ENCODE data around the gene CISH. TPM values are rescaled to one million over a fixed set of nuclear protein-coding genes. Genes with fewer than 3 reads are reported as not detected.

The CISH gene
- total RNA-seq, 2 experiments from 2014 or later = 192 to 193 TPM

DNA sequence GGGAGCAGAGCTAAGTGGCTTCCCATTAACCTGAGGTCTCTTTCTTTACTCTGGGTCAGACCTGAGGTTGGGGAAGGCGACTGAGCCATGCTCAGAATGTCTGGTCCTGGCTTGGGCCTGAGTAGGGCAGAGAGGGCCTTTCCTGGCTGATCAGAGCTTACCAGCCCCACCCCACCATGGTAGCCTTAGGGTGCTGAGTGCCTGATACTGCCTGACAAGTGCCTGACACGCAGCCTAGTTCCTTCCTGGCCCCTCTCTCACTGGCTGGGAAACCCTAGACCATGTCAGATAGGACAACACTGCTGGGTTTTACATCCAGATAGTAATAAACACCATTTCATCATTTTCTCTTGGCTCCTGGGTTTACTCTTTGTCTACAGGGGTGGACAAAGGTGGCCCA, 37.4 kb upstream of the CISH start:
- Mint-ChIP-seq H3K27me3 (no peaks in the 10 kb centered on the region), H3K27ac (no peak overlapping the region)
- DNase-seq = no peak

DNA sequence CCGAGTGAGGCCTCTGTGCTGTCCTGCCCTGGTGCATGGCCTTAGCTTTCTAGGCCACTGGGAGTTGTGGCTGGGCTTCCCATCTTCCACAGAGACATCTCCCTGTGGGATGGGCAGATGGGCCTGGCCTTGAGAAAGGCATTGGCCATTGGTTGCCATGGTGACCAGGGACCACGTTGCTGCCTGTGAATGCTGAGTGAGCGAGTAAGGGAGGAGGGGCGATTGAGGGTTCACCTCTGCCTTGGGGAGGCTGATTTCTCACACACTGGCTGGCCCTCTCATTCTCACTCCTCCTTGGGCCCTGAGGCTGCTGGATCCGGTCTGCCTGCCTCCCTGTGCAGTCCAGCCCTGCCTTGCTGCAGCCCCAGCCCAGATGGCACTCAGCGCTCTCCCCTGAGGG, 36.7 kb upstream of the CISH start:
- Mint-ChIP-seq H3K4me1 (peaks cover 4% of the 10 kb centered on the region), H3K4me3 (no peak overlapping the region), H3K27ac (no peak overlapping the region), H3K27me3 (no peaks in the 10 kb centered on the region), H3K9me3 (no peaks in the 10 kb centered on the region), H3K36me3 (peaks cover 12% of the 10 kb centered on the region)
- DNase-seq = no peak

More for the DNA sequence above, 37.4 kb upstream of the CISH start:
- Mint-ChIP-seq H3K9me3 (no peaks in the 10 kb centered on the region), H3K36me3 (peaks cover 10% of the 10 kb centered on the region), H3K4me1 (peaks cover 8% of the 10 kb centered on the region), H3K4me3 (no peak overlapping the region)

DNA sequence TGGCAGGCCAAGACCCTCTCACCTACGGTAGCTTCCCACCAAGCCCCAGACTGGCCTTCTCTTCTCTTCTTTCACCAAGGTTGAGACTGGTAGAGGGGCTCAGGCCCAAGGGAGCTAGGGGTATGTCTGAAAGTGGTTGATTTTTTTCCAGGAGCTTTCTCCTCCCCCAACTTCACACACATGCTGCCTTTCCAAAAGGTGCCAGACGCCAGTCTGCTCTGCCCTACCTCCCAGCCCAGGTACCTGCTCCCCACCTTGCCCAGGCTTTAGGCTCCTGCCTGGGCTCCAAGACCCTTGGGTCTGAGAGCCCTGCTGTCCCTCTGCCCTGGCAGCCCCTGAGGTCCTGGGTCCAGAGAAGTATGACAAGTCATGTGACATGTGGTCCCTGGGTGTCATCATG, 33.8 kb upstream of the CISH start:
- DNase-seq = no peak
- Mint-ChIP-seq H3K4me3 (no peak overlapping the region), H3K27ac (peak overlapping the region; percentile 48), H3K36me3 (peaks cover 16% of the 10 kb centered on the region), H3K27me3 (no peaks in the 10 kb centered on the region), H3K4me1 (peaks cover 4% of the 10 kb centered on the region), H3K9me3 (no peaks in the 10 kb centered on the region)

DNA sequence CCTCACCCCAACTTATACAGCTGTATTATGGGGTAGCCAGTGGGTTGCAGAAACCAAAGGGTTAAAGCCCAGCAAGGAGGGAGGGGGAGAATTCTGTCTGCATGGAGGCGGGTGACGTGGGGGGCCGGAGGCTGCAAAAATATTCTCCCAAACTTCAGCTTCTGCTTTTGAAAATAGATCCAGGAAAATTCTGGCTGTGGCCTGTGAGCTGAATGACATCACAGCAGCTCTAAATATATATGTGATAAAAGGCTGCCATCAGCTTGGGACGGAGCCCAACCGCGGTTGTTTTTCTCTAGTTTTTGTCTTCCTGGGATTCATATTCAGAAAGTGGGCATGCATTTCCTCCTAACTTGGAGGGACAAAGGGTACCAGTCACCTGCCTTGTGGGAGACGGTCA, 33.0 kb upstream of the CISH start:
- H3K4me1 Mint-ChIP-seq = peaks cover 5% of the 10 kb centered on the region
- H3K27ac Mint-ChIP-seq = peak overlapping the region; percentile 52
- H3K4me3 Mint-ChIP-seq = no peak overlapping the region
- no peak for DNase-seq
- no peaks in the 10 kb centered on the region for H3K27me3 Mint-ChIP-seq
- peaks cover 16% of the 10 kb centered on the region for H3K36me3 Mint-ChIP-seq
- H3K9me3 Mint-ChIP-seq = no peaks in the 10 kb centered on the region

DNA sequence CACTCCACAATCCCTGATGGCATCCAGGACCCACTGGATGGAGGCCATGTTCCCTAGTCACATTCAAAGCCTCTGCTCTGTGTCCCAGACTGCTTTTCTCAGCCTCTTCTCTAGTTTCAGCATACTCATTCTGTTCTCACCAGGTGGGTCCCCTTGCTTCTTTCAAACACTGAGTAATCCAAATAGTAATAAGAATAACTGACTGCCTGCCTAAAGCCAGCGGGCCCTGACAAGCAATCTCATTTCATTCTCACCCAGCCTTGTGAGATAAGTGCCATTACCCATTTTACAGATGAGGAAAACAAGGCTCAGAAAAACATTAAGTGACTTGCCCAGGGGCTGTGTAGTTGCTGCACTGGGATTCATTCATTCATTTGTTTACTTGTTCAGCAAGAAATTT, 30.8 kb upstream of the CISH start:
- Mint-ChIP-seq H3K9me3 (no peaks in the 10 kb centered on the region), H3K4me1 (peaks cover 17% of the 10 kb centered on the region), H3K36me3 (peaks cover 20% of the 10 kb centered on the region), H3K4me3 (no peak overlapping the region), H3K27ac (no peak overlapping the region), H3K27me3 (no peaks in the 10 kb centered on the region)
- DNase-seq = no peak

DNA sequence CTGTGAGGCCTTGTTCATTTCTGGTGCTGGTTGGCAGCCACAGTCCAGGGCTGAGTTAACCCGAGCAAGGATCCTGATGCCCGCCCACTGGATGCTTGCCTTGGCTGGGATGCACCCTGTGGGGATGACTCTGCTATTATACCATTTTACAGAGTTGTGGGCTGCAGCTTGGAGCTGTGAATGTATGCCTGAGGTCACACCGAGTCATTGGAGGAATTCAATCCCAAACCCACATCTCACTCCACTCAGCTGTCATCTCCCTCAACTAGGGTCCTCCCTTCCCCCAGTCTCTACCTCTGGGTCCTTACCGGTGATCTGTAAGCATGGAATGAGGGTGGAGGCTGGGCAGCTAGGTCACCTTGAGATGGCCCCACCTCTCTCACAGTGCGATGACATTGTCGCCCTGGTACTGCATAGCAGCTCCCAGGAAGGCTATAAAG, 27.5 kb upstream of the CISH start:
- Mint-ChIP-seq H3K9me3 (no peaks in the 10 kb centered on the region), H3K36me3 (peaks cover 31% of the 10 kb centered on the region), H3K4me1 (peaks cover 40% of the 10 kb centered on the region), H3K4me3 (no peak overlapping the region), H3K27ac (peak overlapping the region; percentile 44), H3K27me3 (no peaks in the 10 kb centered on the region)
- DNase-seq = no peak

DNA sequence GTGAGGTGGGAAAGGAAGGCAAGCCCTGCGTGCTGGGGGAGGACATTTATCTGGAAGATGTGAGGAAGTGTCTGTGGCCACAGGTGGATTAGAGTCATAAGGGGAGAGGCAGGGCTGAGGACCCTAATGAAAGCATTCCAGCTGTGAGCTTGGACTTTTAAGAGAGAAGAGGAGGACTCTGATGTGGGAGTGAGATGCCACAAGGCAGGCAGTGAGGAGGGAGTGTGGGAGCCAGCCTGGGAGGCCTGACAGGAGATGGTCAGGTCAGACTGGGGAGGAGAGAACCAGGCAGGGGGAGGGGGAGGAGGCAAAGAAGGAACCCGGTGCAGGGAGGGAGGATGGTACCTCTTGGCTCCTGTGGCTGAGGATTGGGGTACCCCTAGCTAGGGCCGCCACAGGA, 26.4 kb upstream of the CISH start:
- Mint-ChIP-seq H3K36me3 (peaks cover 31% of the 10 kb centered on the region), H3K4me1 (peaks cover 51% of the 10 kb centered on the region), H3K4me3 (no peak overlapping the region), H3K9me3 (no peaks in the 10 kb centered on the region), H3K27ac (peak overlapping the region; percentile 78), H3K27me3 (no peaks in the 10 kb centered on the region)
- no peak for DNase-seq

DNA sequence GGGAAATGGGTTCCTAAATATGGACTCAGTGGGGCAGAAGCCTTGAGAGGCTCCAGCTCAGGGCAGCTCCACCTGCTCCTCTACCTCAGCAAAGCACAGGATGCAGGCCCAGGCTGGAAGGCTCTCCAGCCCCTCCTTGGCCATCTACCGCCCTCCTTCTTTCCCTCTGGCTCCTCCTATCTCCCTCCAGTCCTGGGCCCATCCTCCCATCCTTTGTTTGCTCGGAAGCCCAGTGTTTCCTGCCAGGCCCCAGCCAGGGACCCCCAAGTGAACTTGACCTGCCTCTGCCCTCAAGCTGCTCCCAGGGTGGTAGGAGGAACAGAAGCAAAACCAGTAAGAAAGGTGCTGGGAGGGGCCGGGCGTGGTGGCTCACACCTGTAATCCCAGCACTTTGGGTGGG, 25.4 kb upstream of the CISH start:
- Mint-ChIP-seq H3K9me3 (no peaks in the 10 kb centered on the region), H3K27ac (peak overlapping the region; percentile 70), H3K27me3 (no peaks in the 10 kb centered on the region), H3K4me3 (no peak overlapping the region), H3K36me3 (peaks cover 30% of the 10 kb centered on the region), H3K4me1 (peaks cover 61% of the 10 kb centered on the region)
- DNase-seq = no peak

DNA sequence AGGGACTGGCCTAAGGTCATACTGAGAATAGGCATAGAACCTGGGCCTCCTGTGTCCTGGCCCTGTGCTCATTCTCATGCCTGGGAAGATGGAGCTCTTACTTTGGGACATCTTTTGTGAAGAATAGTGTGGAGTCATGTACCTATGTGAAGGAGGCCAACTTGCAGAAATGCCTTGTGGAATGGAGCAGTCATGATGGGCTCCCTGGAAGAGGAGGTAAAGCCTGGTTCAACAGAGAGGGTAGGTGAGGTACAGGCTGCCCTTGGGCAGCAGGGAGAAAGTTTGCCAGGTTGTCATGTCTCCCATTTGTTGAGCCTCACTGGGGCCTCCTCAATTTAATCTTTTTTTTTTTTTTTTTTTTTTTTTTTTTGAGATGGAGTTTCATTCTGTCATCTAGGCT, 23.5 kb upstream of the CISH start:
- no peak for DNase-seq
- Mint-ChIP-seq H3K36me3 (peaks cover 37% of the 10 kb centered on the region), H3K4me3 (no peak overlapping the region), H3K27ac (peak overlapping the region; percentile 27), H3K27me3 (no peaks in the 10 kb centered on the region), H3K9me3 (no peaks in the 10 kb centered on the region), H3K4me1 (peaks cover 79% of the 10 kb centered on the region)

DNA sequence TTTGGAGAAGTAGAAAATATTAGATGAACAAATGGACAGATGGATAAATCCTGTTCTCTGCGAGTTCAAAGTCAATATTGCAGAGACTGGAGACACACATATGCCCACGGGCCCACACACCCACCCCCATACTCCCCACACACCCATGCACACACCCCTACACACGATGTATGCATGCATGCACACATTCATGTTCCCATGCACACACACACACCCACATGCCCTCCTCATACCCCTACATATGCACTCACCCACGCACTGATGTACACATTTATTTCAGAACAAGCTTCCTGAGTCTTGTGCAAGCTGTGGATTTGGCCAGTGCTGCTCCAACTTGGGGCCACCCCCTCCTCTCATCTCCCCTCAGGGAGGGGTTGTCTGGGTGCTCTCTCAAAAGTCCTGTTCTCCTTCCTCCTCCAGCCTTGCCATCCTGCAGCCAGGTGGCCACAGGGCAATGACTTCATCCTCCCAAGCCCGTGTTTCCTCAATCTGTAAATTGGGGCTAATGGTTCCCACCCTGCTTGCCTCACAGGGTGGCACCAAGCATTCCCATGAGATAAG, 21.7 kb upstream of the CISH start:
- H3K27ac Mint-ChIP-seq = no peak overlapping the region
- no peak overlapping the region for H3K4me3 Mint-ChIP-seq
- peaks cover 43% of the 10 kb centered on the region for H3K36me3 Mint-ChIP-seq

DNA sequence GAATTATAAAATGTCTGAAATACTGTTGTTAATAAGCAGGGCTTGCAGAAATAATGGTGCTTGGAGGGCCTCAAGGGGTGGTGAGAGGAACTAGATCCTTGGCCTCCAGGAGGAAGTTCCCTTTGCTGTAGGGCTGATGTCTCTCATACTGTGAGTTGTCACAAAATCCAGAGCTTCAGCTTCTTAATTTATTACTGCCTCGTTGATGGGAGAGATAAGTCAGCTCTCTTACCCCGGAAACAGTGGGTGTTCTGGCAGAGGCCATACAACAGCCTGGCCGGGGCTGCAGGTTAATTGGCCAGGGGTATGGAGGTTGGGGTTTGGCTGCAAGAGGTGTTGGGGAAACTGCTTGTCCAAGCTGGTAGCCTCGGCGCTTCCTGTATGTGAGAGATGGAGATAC, 20.9 kb upstream of the CISH start:
- DNase-seq = no peak
- H3K27ac Mint-ChIP-seq = peak overlapping the region; percentile 71
- no peaks in the 10 kb centered on the region for H3K9me3 Mint-ChIP-seq
- peaks cover 42% of the 10 kb centered on the region for H3K36me3 Mint-ChIP-seq
- no peaks in the 10 kb centered on the region for H3K27me3 Mint-ChIP-seq
- H3K4me3 Mint-ChIP-seq = peak overlapping the region; percentile 40
- H3K4me1 Mint-ChIP-seq = peaks cover 82% of the 10 kb centered on the region

More for the DNA sequence above, 21.7 kb upstream of the CISH start:
- no peaks in the 10 kb centered on the region for H3K9me3 Mint-ChIP-seq
- no peaks in the 10 kb centered on the region for H3K27me3 Mint-ChIP-seq
- H3K4me1 Mint-ChIP-seq = peaks cover 81% of the 10 kb centered on the region
- DNase-seq = no peak

DNA sequence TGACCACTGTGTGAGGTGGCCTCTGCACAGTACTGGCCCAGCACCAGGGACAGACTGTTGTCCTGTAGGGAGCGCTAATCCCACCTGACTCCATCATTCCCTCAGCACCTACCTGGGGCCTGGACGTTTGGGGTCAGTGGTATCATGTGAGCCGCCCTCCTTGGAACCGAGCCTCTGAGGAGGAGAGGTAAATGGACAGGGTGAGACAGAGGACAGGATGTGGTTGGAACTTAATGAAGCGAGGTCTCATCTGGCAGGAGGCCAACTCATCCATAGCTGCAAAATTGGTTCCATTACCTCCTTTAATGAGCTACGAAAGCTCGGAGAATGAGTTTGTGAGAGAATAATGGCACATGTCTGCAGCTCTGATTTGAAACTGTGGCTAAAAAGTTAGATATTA, 19.3 kb upstream of the CISH start:
- no peak for DNase-seq
- Mint-ChIP-seq H3K27me3 (no peaks in the 10 kb centered on the region), H3K4me3 (no peak overlapping the region), H3K4me1 (peaks cover 83% of the 10 kb centered on the region), H3K27ac (no peak overlapping the region), H3K9me3 (no peaks in the 10 kb centered on the region), H3K36me3 (peaks cover 38% of the 10 kb centered on the region)

DNA sequence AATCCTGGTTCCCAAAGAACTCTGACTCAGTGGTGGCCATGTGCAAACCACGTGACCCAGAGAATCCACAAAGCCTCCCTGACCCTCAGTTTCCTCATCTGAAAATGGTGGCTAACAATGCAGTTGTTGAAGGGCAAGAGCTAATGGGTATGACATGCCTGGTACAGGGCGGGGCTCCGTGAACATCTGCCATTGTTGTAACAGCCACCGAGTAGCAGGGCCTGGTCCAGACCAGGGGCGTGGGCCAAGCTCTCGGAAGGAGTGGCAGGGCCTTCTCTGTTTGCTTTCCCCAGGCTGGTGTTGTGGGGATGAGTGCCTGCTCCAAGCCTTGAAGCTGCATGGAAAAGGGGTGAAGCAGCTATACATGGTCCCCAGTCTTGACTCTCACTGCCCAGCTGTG, 18.8 kb upstream of the CISH start:
- Mint-ChIP-seq H3K4me3 (no peak overlapping the region), H3K4me1 (peaks cover 83% of the 10 kb centered on the region), H3K36me3 (peaks cover 38% of the 10 kb centered on the region), H3K9me3 (no peaks in the 10 kb centered on the region), H3K27ac (peak overlapping the region; percentile 34), H3K27me3 (no peaks in the 10 kb centered on the region)
- no peak for DNase-seq

DNA sequence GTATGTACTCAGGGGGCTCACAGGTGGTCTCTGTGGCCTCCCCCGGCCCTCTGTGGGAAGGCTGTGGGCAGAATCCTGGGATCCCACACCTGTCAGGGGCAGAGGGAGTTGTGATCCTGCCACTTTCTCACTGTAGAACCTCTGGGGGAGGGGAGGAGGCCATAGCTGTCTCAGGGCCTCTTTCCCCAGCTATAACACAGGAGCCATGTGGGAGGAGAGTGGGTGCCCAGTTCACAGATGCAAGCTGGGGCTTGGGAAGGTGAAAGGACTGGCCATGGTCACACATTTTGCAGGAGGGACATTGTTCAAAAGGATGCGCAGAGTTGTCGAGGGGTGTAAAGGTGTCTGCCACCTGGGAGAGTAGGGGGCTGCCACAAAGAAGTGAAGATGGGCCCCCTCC, 17.0 kb upstream of the CISH start:
- H3K36me3 Mint-ChIP-seq = peaks cover 42% of the 10 kb centered on the region
- H3K4me3 Mint-ChIP-seq = no peak overlapping the region
- H3K27ac Mint-ChIP-seq = peak overlapping the region; percentile 40
- no peaks in the 10 kb centered on the region for H3K27me3 Mint-ChIP-seq
- no peak for DNase-seq
- peaks cover 87% of the 10 kb centered on the region for H3K4me1 Mint-ChIP-seq
- H3K9me3 Mint-ChIP-seq = no peaks in the 10 kb centered on the region

DNA sequence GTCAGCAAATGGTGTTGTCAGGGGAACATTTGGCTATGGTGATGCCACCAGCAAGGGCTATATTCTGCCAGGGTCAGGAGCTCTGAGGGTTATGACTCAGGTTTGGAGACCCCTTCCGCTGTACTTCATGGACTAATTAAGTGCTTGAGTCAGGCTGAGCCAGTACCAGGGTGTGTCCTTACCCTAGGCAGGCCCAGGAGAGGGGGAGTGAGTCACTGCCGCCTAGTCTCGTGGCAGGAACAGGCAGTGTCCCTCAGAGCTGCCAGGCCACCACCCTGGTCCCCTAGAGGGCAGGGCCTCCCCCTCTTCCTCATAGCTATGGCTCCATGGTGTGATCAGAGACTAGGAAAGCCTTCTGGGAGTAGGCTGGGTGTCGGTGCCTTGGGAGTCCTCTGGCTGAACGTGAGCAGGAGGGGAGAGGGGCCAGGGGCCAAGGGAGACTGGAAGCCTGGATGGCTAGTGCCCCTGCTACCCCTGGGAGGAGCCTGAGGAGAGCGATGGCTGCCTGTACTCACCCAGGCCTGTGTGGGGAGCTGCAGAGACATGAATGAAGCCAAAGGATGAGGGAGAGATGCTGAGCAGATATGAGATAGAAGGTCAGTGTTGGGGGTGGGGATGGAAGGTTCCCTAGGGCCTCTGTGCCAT, 16.0 kb upstream of the CISH start:
- Mint-ChIP-seq H3K9me3 (no peaks in the 10 kb centered on the region), H3K27me3 (no peaks in the 10 kb centered on the region), H3K36me3 (peaks cover 44% of the 10 kb centered on the region), H3K4me1 (peaks cover 87% of the 10 kb centered on the region), H3K4me3 (no peak overlapping the region), H3K27ac (no peak overlapping the region)
- DNase-seq = no peak

DNA sequence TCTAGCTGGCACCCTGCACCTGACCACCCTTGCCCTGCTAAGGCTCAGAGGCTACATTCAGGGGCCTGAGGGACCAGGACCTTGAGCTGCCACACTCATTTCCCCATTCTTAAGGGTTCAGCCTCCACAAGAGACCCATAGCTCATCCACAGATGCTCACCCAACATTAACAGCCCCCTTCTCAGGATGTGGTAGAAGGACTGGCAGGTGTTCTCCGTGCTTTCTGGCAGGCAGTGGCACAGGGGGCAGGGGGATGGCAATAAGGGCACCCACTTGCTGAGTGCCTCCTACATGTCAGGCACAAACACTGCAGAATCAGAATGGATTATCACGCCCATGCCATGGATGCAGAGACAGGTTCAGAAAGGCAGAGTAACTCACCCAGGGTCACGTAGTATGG, 14.8 kb upstream of the CISH start:
- Mint-ChIP-seq H3K27ac (peak overlapping the region; percentile 20), H3K4me1 (peaks cover 82% of the 10 kb centered on the region)

More for the DNA sequence above, 14.8 kb upstream of the CISH start:
- no peak overlapping the region for H3K4me3 Mint-ChIP-seq
- H3K27me3 Mint-ChIP-seq = no peaks in the 10 kb centered on the region
- peaks cover 45% of the 10 kb centered on the region for H3K36me3 Mint-ChIP-seq
- DNase-seq = no peak
- no peaks in the 10 kb centered on the region for H3K9me3 Mint-ChIP-seq

Data from activated naive CD8-positive, alpha-beta T cell treated with anti-CD3 and anti-CD28 coated beads for 36 hours (primary cell).